Panc1 (cell line): ENCODE measurements around the gene TRIB2. TPM values are rescaled to one million over a fixed set of nuclear protein-coding genes. Genes with fewer than 3 reads are reported as not detected.

Experiments
- ATAC-seq: fragments of 200-7000 bp; cut with Tn5 transposase; 2 replicates; pipeline ENCODE4 v1.9.1; 2020; ENCODE audit warnings: mild to moderate bottlenecking, moderate library complexity
- Bru-seq: library from RNA; stranded (reverse); fragments of 400-500 nt; gene quantifications from one replicate; lab custom pipeline; 2021; lab: Mats Ljungman, UMichigan
- BruChase-seq, 2 experiments: library from RNA; stranded (reverse); fragments of 400-500 nt; gene quantifications; one replicate each; lab custom pipeline; 2021; lab: Mats Ljungman, UMichigan
- BruUV-seq: library from RNA; stranded (reverse); fragments of 400-500 nt; replicated peaks from 2 replicates; lab custom pipeline; 2021; lab: Mats Ljungman, UMichigan
- CTCF ChIA-PET: fragments of 300-600 bp; sonication (Branson Sonifier 250); formaldehyde crosslinking; loops from one replicate; lab custom pipeline; 2022; ENCODE audit warnings: antibody characterized with exemption; lab: Charles Lee
- POLR2A ChIA-PET: fragments of 300-600 bp; sonication (Branson Sonifier 250); formaldehyde crosslinking; loops from one replicate; lab custom pipeline; 2022; ENCODE audit warnings: antibody characterized with exemption; lab: Charles Lee
- DNase-seq: peaks from one replicate; pipeline ENCODE4 v3.0.0-alpha.2; 2010; ENCODE audit warnings: low read depth, low spot score
- H3K27ac ChIP-seq: 2 replicates; pipeline ENCODE4 v1.5.1; 2011; ENCODE audit warnings: mild to moderate bottlenecking, low read length, inconsistent platforms
- H3K27me3 ChIP-seq: fragments of 200-500 bp; sonication (Bioruptor generic); 2 replicates; pipeline ENCODE4 v1.6.0; 2014; ENCODE audit warnings: low read length, inconsistent platforms; ENCODE audit not compliant: control insufficient read depth, insufficient read depth
- H3K36me3 ChIP-seq: fragments of 200-500 bp; sonication (Bioruptor generic); 2 replicates; pipeline ENCODE4 v1.5.1; 2014; ENCODE audit warnings: inconsistent platforms, mild to moderate bottlenecking, low read length, moderate library complexity; ENCODE audit not compliant: control insufficient read depth, insufficient read depth
- H3K4me1 ChIP-seq: 2 replicates; pipeline ENCODE4 v1.5.1; 2011; ENCODE audit warnings: inconsistent platforms, mild to moderate bottlenecking, low read length, moderate library complexity; ENCODE audit not compliant: control insufficient read depth, insufficient read depth
- H3K4me3 ChIP-seq, 2 experiments: 2 replicates each; pipeline ENCODE4 v1.5.1; 2011 to 2012; ENCODE audit warnings: low read depth in 2 of 2, low read length in 2 of 2, mild to moderate bottlenecking in 2 of 2, inconsistent platforms in 1 of 2, moderate library complexity in 1 of 2
- H3K9me3 ChIP-seq: fragments of 200-500 bp; sonication (Bioruptor generic); 2 replicates; pipeline ENCODE4 v1.5.1; 2014; ENCODE audit warnings: low read depth, mild to moderate bottlenecking, inconsistent platforms, low read length, moderate library complexity; ENCODE audit not compliant: control insufficient read depth, insufficient read depth
- CTCF ChIP-seq: fragments of 450-650 bp; IDR thresholded peaks from 2 replicates; pipeline ENCODE4 v1.5.1; 2017; ENCODE audit warnings: mild to moderate bottlenecking
- POLR2AphosphoS5 ChIP-seq: IDR thresholded peaks from 2 replicates; pipeline ENCODE4 v1.6.1; 2012; ENCODE audit warnings: mild to moderate bottlenecking, low read depth, low read length, moderate library complexity
- REST ChIP-seq, 2 experiments: IDR thresholded peaks; 2 replicates each; pipeline ENCODE4 v1.6.1; 2011 to 2012; ENCODE audit warnings: low read depth in 2 of 2, control low read depth in 1 of 2, low read length in 1 of 2, mild to moderate bottlenecking in 1 of 2, moderate library complexity in 1 of 2; ENCODE audit not compliant: insufficient read depth in 1 of 2
- SIN3A ChIP-seq: IDR thresholded peaks from 2 replicates; pipeline ENCODE4 v1.6.1; 2012; ENCODE audit warnings: low read depth, mild to moderate bottlenecking, low read length, moderate library complexity, borderline replicate concordance; ENCODE audit not compliant: insufficient read depth
- TCF7L2 ChIP-seq: IDR thresholded peaks from 2 replicates; pipeline ENCODE4 v1.6.1; 2011; ENCODE audit warnings: mild to moderate bottlenecking, low read depth, low read length, inconsistent platforms
- in situ Hi-C: cut with HindIII; loops from 2 replicates; pipeline ENCODE4 v1.10.0; 2016; ENCODE audit warnings: low sequenced_read_pairs, low pct_unique_long_range_greater_than_20kb
- intact Hi-C: fragments of 100-400 bp; cut with micrococcal nuclease; formaldehyde crosslinking; loops from one replicate; pipeline ENCODE4 v1.10.0; 2022; ENCODE audit not compliant: unreplicated experiment
- long read RNA-seq: library from polyadenylated mRNA; unstranded; transcript quantifications from one replicate; pipeline ENCODE4 v2.0.0, GENCODE V29; 2021; ENCODE audit not compliant: unreplicated experiment
- polyA plus RNA-seq: library from polyadenylated mRNA; unstranded; fragments of >200 nt; gene quantifications from one replicate; pipeline ENCODE4 v1.2.1, GENCODE V29; 2012; ENCODE audit warnings: missing spikeins; ENCODE audit not compliant: insufficient read length
- total RNA-seq: library from RNA; stranded (reverse); gene quantifications from one replicate; pipeline ENCODE4 v1.2.1, GENCODE V29; 2021; ENCODE audit not compliant: unreplicated experiment

Gene TRIB2
- total RNA-seq (43.2 TPM), Bru-seq, nascent RNA (percentile 87 among the genes with signal in this experiment), BruChase-seq, experiment 1, labeled RNA remaining after a 2-hour chase (percentile 88 among the genes with signal in this experiment), BruChase-seq, experiment 2, labeled RNA remaining after a 6-hour chase (percentile 79 among the genes with signal in this experiment)
- polyA plus RNA-seq = 34.8 TPM
- long read RNA-seq, full-length matches to known transcripts = 57 of 88 reads
- long read RNA-seq, partial matches to known transcripts = 22 of 88 reads
- long read RNA-seq, other reads (novel, unspliced or antisense) = 9 of 88 reads

- H3K4me1 ChIP-seq = peaks cover 40% of the 10 kb centered on the region
- H3K27me3 ChIP-seq = no peaks in the 10 kb centered on the region
- in situ Hi-C loops (no loop called here), intact Hi-C loops (loop anchor here (1.0 to 10.0 kb wide), 6 partner anchors 182 to 886 kb away; no protein-coding TSS in a partner anchor)
- DNase-seq (no peak), ATAC-seq (peak; percentile 81)
- ChIA-PET POLR2A (interaction anchor here (0.7 kb wide), 1 partner anchor 709 kb away, joined by 4 read pairs; no protein-coding TSS in a partner anchor), CTCF (interaction anchor here (0.6 to 3.0 kb wide), 7 partner anchors 14 to 886 kb away, joined by 3 to 14 read pairs (median 5); no protein-coding TSS in a partner anchor)
- peak within 1 kb of the TSS; percentile 96 for H3K27ac ChIP-seq
- TF ChIP-seq CTCF = peak; percentile 67
- 0 out of 2 replicates have a peak, but pooled peaks have one; percentile 11 for TF ChIP-seq SIN3A
- TF ChIP-seq REST (IDR thresholded peaks at IDR 0.05; ENCODE audit: insufficient read depth in 1 of 2, low read depth in 2 of 2, low read length in 1 of 2) = no peak
- TF ChIP-seq TCF7L2 = peak; percentile 34; the same call in 1 of the 2 replicates
- peak; percentile 55 for TF ChIP-seq POLR2AphosphoS5
- BruUV-seq = no TSS peak
- no peaks in the 10 kb centered on the region; the same call in 1 of the 2 replicates for H3K36me3 ChIP-seq
- peak within 1 kb of the TSS; percentile 70 to 92 for H3K4me3 ChIP-seq
- H3K9me3 ChIP-seq = no peaks in the 10 kb centered on the region
Measured at GRCh38 chr2:12716282-12717190, at the start of gene TRIB2. TSS of gene TRIB2 (plus strand) at chr2:12716936. CDS start at chr2:12718308, 1,372 bp downstream.

GRCh38 chr2:12669036-12669435 is 47.7 kb upstream of the TRIB2 start:
- no peak for DNase-seq
- H3K36me3 ChIP-seq = no peaks in the 10 kb centered on the region
- H3K4me3 ChIP-seq = no peak overlapping the region
- no peak overlapping the region for H3K27ac ChIP-seq
- ChIA-PET CTCF (no interaction called here), POLR2A (no interaction called here)
- H3K4me1 ChIP-seq = no peaks in the 10 kb centered on the region
- peaks cover 11% of the 10 kb centered on the region; the same call in 1 of the 2 replicates for H3K9me3 ChIP-seq
- in situ Hi-C loops = no loop called here
- TF ChIP-seq CTCF (no peak), POLR2AphosphoS5 (no peak)
- no peaks in the 10 kb centered on the region for H3K27me3 ChIP-seq
- no peak for ATAC-seq
- intact Hi-C loops = no loop called here
- BruUV-seq = no TSS peak
